Hematopoietic multipotent progenitor cell treated with erythropoietin and hydrocortisone succinate and interleukin-3 and kit ligand, for 8 days (in vitro differentiated cells): Measurements from ENCODE around the gene SPATA19.

Experiments
- DNase-seq: peaks from one replicate; pipeline ENCODE4 v3.0.0-alpha.2; 2015

Gene SPATA19

DNA sequence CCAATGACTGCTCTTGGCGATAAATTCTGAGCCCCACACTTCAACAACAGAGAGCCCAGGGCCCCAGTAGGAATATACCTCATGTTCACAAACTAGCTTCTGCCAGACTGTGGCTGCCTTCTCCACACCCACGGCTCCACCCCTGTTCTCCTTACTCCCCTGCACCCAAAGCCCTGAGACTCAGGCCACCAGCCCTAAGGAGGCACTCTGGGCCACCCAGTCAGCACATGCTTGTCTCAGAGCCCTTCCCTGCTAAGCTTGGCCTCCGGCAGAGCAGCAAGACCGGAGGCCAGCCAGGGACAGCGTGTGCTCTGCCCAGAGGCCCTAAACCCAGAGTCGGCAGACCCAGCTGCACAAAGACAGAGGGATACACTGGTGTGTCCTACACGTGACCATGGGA lies 27.9 kb downstream of the SPATA19 start:
- no peak for DNase-seq

DNA sequence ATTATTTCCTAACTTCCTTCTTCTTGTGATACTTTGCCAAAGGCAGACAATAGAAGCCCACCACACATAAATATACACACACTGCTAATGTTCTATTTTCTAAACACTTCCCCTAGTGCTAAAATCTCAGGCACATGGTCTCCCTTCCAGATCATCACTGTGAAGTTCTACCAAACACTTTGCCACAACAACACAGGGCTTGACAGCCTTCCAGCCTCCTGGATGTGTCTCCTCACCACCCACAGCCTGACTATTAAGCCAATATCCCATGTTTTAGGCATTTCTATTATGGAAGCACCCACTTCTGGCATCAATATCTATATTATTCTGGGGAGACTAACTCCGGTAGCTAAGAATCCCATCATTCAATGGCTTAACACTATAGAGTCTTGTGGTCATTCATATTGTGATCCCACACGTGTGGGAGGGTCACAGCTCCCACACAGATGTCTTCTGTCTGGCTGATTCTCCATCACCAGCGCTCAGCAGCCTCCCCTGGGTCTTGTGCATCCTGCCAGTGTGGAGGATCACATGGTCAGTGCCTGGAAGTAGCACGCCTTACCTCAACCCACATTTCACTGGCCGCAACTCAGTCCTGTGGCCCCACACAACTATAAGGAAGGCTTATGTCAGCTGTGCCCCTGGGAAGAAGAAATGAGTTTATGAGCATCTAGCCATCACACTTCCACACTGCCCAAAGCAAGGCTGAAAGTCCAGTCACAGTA lies 29.0 kb downstream of the SPATA19 start:
- no peak for DNase-seq

DNA sequence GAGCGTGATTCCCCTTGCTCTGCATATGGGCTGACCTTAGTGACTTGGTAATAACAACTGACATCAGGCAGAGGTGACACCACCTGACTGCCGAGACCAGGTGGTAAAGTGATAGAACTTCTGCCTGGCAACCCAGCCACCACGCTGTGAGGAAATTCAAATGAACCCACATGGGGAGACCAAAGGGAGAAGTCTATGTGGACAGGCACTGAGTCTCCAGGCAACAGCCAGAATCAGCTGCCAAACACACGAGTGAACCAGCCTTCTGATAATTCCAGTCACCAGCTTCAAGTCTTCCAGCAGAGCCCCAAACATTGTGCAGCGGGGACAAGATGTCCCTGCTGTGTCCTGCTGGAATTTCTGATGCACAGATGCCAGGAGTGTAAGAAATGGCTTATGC lies 29.7 kb downstream of the SPATA19 start:
- no peak for DNase-seq

DNA sequence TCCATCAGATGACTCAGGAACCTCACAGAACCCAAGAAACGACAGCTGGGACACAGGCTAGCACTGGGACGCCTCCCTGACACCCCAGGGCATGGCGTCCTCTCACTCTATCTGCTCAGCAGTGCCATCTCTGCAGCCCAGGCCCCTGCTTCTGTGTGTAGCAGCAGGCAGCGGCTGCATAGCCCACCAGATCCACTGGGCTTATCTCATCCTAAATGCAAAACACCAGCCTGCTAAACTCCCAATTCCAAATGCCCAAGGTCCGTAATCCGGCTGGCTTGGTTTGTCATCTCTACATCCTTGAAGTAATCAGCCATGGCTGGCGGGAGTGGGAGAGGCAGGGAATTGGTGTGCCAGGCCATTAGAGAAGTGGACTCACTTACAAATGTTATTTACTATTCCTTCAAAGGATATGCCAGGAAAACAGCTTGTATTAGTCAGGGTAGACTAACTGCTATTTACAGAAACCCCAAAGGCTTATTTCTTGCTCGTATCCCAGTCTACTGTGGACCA lies 30.7 kb downstream of the SPATA19 start:
- no peak for DNase-seq

DNA sequence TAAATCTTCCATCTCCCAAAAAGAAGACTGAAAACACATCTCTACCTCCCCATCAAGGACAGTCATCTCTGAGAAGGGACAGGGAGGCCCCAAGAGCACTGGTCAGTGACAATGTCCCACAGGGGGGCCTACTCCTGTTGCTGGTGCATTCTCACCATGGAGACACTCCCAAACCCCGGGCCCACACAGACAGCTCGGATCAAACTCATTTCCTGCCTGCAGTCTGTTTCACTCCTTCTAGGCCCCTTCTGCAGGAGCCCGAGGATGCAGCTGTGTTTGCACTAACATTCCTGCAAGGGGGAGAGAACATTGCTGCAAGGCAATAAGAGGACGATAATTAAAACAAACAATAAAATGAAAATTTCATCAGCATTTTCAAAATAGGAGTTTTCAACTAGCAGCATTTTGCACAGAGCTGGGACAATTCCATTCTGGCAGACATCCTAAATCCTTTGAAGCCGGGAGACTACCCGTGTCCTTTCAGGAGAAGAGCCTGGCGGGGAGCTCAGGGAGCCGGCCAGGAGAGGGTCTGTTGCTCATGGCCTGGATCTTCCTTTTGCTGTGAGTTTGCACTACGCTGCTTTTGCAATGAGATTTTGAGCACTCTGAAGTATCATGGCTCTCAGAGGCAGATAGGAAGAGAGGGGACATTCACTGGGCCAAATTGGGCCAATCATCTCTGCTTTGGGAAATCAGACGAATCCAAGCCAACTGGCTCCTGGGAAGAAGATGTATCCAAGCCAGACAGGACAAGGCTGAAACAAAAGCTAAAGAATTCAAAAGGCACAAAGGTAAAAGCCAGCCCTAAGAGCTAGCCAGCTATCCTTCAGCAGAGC lies 33.2 kb downstream of the SPATA19 start:
- DNase-seq: no peak

DNA sequence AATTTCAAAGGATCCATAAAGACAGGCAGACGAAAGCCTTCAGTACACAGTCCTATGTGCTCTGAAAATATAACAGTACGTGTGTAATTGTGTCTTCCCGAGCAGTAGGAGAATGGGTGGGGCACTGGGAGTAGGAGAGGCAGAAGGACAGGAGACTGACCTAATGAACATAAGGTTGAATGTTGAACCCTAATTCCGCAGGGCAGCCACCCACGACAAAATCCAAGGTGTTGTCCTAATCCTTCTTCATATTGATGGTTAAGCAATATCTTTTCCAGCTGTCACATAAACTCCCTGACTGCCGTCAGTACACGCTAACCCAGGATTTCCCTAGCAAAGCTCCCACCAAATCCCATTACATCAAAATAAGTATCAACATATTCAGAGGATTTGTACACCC lies 34.5 kb downstream of the SPATA19 start:
- DNase-seq: no peak

DNA sequence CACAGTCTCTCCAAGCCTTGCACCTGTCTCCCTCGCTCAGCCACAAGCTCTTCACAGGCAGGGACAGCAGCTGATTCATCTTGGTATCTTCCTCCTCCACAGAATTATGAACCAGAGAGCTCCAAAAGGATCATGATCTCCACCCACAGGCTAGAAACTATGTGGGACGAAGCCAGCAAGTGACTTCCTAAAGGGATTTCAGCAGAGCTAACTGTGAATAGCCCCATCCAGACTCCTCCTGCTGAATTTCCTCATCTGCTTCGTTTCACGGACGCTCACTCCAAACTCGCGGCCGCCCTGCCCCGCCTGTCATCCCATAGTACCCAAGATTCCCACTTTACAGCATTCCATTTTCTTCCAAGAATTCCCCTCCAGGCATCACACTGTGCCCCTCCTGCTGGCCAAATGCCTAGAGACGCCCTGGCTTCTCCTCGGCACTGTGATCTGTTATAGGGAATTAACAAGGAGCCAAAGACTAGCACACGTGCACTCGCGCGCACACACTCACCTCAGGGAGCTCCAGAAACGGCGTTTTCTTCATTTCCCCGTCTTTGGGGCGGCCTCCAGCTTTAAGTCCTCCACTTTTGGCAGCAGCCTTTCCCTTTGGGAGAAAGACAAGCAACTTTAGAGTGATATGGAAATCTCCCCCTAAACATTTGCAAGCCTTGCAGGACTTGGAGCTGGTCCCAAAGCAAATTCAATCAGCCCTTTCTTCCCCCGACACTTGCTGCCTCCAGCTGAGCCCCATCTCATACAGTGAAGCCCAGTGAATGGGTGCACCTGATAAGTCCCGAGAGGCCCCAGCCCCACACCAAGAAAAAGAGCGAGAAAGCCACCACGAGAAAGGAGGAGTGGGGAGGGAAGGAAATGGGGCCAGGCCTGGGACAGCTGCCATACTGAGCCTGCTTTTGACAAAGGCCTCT lies 35.5 kb downstream of the SPATA19 start:
- no peak for DNase-seq

DNA sequence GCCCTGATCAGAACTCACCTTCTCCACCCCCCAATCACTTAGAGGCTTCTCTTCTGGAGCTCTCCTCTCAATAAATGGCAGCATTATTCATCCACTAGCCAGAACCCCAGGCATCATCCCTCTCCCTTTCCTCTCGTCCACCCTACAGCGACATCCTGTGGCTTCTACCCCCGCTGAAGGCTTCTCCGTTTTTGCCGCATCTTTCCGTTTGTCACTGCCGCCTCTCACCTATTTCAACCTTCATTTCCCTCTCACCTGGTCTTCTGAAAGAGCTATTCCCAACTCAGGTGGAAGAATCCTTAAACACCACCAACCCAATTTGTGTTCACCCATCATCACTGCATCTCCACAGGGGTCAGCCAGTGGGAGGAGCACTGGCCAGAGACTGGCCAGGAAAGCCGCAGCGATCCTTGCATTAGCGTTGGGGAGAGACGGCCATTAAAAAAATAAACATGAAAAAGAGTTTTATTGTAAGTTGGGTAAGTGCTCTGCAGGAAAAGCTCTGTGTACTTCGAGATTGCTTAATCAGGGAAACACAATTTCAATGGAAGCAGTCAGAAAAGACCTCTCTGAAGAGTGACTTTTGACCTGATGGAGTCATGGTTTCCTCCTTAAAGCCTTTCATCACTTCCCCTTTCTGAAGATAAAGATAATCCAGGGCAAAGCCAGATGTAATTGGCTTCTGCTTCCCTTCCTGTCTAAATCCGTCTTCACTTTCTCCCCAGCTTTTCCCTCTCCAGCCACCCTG lies 36.7 kb downstream of the SPATA19 start:
- no peak for DNase-seq

DNA sequence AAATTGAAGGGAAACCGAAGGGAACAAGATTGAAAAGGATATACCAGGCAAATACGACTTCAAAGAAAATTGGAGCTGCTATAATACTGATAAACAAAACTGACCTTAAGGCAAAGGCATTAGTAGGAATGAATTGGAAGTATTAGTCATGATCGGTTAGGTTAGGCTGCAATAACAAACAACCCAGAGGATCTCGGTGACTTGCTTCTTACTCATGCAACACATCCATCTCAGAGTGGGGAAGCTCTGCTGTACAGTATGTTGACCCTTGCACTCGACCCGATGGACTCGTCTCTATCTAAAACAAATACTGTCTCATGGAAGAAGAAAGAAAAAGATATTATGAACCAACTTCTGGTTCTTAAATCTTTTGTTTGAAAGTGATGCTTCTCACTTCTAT lies 42.3 kb downstream of the SPATA19 start:
- no peak for DNase-seq

DNA sequence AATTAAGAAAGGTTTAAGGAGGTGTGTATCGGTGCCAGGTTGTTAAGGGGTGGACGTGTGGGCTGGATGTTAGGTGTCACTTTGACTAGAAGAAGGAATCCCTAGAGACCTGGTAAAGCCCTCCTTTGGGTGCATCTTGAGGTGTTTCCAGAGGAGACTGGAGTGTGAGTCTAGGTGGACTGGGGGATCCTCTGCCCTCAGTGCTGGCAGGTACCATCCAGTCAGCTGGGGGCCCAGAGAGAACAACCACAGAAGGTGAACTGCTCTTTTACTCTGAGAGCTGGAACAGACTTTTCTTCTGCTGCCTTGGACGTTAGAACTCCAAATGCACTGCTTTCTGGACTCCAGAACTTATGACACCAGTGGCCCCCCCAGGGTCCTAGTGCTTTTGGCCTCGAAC lies 44.0 kb downstream of the SPATA19 start:
- DNase-seq: no peak

DNA sequence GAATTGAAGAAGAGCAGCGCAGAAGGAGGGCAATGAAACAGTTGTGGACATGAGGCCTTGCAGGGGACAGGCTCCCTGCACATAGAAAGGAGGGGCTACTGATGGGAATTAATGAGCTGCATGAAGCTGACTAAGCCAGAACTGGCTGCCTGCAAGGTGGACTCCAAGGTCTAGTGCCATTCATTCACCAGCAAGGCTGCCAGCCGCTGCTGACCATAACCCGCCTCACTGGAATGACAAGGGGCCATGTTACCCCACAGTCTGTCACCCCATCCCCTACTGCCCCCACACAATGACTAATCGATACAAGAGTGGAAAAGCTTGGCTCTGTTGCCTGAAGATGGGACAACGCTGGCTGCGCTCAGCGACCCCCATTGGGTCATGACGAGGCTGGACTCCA lies 44.6 kb downstream of the SPATA19 start:
- DNase-seq: no peak

DNA sequence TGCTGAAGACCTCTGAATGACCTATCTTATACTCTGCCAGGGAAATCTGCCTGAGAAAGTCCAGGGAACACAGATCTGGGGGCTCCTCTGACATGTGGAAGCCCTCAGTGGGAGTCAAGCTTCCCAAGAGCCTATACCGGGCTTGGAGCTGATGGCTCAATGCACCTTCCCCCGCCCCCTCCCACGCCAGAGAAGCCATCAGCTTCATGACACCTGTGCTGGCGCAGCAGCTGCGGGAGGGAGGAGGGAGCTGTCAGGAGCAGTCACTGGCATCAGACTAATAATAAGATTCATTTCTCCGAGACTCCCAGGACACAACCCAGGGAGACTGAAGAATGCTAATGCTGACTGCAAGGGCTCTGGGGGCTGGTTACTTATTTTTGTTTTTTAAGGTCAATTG lies 47.8 kb downstream of the SPATA19 start:
- DNase-seq: no peak

DNA sequence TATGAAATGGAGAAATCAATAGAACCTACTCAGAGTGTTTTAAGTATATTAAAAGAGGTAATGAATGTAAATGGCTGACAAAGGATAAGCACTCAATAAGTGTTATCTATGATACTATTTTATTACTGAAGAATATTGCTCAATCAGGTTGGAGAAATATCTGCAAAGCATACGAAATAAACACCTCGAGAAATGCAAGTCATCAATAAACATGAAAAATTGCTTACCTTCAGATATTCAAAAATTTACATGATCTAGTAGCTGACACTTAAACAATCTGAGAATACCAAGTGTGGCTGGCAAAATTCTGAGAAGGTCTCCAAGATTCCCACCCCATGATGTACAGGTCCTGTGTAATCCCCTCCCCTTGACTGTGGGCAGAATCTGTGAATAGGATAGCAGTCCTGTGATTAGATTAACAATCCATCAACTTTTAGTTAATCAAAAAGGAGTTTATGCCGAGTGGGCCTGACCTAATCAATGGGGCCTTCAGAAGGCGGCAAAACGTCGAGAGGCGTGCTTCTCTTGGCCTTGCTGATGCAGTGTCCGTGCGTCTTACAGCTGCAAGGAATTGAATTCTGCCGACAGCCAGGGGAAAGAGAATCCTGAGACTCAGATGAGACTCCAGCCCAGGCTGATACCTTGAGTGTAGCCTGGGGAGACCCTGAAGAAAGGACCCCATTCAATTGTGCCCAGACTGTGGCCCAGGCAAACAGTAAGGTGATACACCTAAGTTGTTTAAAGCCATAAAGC lies 49.1 kb downstream of the SPATA19 start:
- DNase-seq: no peak

DNA sequence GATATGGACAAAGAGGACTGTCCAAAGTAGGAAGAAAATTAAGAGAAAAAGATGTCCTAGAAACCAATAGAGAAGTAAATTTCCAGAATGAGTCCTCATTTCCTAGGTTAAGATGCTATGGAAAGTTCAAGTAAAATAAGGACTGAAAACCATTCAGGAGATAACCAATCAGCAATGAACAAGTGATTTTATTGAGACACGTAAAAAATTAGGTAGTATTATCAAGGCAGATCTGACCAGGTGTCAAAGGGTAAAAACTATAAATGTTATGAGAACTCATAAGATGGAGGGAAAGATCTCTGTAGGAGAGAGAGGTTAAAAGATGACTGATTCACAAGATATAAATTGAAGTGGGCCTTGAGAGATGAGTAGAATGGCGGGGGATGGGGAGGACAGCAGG lies 50.2 kb downstream of the SPATA19 start:
- DNase-seq: no peak

DNA sequence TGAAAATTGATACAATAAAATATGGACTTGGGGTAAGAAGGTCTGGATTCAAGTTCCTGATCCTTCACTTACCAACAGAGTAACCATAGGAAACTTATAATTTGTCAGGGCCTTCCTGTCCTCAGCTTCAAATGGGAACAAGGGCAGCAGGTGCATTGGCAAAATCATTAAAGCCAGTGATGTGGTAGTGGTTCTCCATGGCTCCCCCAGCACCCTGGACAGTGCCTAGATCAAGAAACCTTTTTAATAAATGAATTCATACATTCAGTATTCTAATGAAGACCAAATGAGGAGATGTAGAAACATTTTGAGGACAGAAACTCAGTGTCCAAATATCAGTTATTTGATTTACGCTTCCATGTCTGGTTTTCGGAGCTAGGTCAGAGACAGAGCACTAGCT lies 51.1 kb downstream of the SPATA19 start:
- DNase-seq: no peak

DNA sequence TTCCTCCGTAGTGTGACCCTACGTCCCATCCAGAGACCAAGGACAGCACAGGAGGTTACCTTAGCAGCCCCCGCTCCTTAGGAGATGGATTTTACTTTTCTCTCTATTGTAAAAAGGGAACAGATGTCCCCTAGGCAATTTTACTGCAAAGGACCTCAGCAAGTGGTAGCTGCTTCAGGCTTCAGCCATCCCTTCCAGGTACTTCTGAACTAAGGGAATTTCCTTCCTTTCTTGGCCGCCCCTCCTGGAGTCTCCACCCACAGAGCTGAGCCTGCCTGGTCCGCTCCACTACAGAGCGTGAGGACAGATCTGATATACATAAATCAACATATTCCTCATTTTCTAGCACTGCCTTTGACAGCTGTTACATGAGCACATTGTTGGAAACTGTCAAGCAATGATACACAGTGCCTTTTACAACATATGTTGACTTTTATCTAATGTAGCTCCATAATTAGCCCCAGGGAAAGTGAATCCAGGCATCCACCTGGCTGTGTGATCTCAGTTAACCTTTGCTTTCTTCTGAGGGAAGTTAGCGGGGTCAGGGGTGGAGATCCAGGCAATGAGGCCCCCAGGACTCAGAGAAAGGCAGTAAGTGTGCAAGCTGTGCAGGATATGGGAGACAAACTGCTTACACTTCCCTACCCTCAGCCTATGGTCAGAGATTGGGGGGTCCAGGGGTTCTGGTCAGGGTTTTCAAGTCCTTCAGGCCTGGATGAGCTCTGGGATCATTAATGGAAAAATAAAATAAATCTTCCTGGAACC lies 51.9 kb downstream of the SPATA19 start:
- DNase-seq: no peak

DNA sequence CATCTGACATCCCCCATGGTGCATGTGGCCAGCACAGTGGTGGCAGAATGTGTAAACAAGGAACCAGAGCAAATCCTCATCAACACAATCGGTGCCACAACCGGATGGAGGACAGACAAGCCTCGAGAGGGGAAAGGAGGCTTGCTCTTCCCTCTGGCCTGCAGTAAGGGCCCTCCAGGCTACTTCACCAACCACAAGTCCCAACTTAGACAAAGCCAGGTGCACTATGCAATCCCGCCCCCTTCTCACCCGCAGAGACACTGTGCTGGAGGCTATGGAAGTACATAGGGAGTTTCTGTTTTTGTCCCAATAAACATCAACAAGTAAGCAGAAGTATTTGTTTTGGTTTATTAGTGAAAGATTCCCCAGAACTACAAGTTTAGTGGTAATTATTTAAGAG lies 54.3 kb downstream of the SPATA19 start:
- no peak for DNase-seq
